ENCODE measurements around the gene CD44.

CD44 gene

GRCh38 chr11:35112056-35112845 is 26.7 kb upstream of the CD44 start:
- DNase-seq: no peak

GRCh38 chr11:35112846-35113105 is 26.2 kb upstream of the CD44 start:
- no peak for DNase-seq

- no peak for DNase-seq
Observed at GRCh38 chr11:35114906-35115687, 23.9 kb upstream of the CD44 start.

- DNase-seq: no peak
Observed at GRCh38 chr11:35115688-35116030, 23.3 kb upstream of the CD44 start.

GRCh38 chr11:35116245-35116644 is 22.7 kb upstream of the CD44 start:
- DNase-seq: no peak

- DNase-seq: no peak
Observed at GRCh38 chr11:35116762-35117640, 22.0 kb upstream of the CD44 start.

GRCh38 chr11:35118906-35119305 is 20.1 kb upstream of the CD44 start:
- no peak for DNase-seq

GRCh38 chr11:35121326-35121865 is 17.6 kb upstream of the CD44 start:
- no peak for DNase-seq

- no peak for DNase-seq
Observed at GRCh38 chr11:35122308-35122707, 16.7 kb upstream of the CD44 start.

- no peak for DNase-seq
Observed at GRCh38 chr11:35126000-35126878, 12.7 kb upstream of the CD44 start.

- no peak for DNase-seq
Observed at GRCh38 chr11:35126879-35127581, 11.9 kb upstream of the CD44 start.

GRCh38 chr11:35127619-35128018 is 11.4 kb upstream of the CD44 start:
- no peak for DNase-seq

- no peak for DNase-seq
Observed at GRCh38 chr11:35131094-35131493, 7.9 kb upstream of the CD44 start.

GRCh38 chr11:35131886-35132285 is 7.1 kb upstream of the CD44 start:
- DNase-seq: no peak

GRCh38 chr11:35133656-35134055 is 5.3 kb upstream of the CD44 start:
- no peak for DNase-seq

- DNase-seq: no peak
Observed at GRCh38 chr11:35134403-35135148, 4.4 kb upstream of the CD44 start.

GRCh38 chr11:35135222-35135621 is 3.7 kb upstream of the CD44 start:
- no peak for DNase-seq

GRCh38 chr11:35136311-35136710 is 2.7 kb upstream of the CD44 start:
- no peak for DNase-seq

GRCh38 chr11:35138058-35138457 is 913 bp upstream of the CD44 start:
- DNase-seq: no peak

GRCh38 chr11:35138606-35138942 is 397 bp upstream of the CD44 start:
- DNase-seq: no peak

- no peak for DNase-seq
Observed at GRCh38 chr11:35139722-35140282, 831 bp downstream of the CD44 start.
